ENCODE results near the gene NKAIN4.

- TF ChIP-seq CTCF (IDR thresholded peaks at IDR 0.05; ENCODE audit: poor library complexity) (no peak), EZH2phosphoT487 (IDR thresholded peaks at IDR 0.05; ENCODE audit: low read depth, severe bottlenecking, unreplicated experiment) (no peak), EZH2 (IDR thresholded peaks at IDR 0.05; ENCODE audit: borderline replicate concordance) (no peak)
Observed at GRCh38 chr20:63232235-63233060, 21.8 kb downstream of the NKAIN4 start.
